PC-9 (cell line): ENCODE measurements around the gene INS.

Experiments used
- EZH2 ChIP-seq: fragments of 200-600 bp; sonication (generic); IDR thresholded peaks from 2 replicates; pipeline ENCODE4 v1.8.0; 2017; ENCODE audit warnings: antibody characterized with exemption, low read depth
- TF ChIP-seq, protein P1 (sequence below): fragments of 200-600 bp; sonication (generic); conservative IDR thresholded peaks from 2 replicates; pipeline ENCODE4 v1.6.1; 2017; ENCODE audit warnings: mixed run types, antibody characterized with exemption, mild to moderate bottlenecking, moderate library complexity

DNA sequence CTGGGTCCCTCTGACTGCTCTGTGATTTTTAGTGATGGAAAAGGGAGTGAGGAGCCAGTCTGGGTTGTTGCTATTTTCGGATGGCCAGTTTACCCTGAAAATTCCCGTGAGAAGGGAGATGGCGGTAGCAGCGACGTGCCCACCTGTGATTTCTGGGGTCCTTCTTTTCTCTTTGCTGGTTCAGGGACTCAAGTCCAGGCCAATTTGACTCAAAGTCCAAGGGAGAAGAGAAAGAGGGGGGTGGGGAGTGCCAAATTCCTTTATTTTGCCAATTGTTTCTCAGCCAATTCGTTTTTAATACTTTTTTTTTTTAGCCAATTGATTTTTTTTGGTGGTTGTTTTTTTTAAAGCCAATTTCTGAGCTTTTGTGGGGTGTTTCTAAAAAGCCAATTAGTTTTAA, 28.8 kb downstream of the INS start:
- TF ChIP-seq, protein P1, sequence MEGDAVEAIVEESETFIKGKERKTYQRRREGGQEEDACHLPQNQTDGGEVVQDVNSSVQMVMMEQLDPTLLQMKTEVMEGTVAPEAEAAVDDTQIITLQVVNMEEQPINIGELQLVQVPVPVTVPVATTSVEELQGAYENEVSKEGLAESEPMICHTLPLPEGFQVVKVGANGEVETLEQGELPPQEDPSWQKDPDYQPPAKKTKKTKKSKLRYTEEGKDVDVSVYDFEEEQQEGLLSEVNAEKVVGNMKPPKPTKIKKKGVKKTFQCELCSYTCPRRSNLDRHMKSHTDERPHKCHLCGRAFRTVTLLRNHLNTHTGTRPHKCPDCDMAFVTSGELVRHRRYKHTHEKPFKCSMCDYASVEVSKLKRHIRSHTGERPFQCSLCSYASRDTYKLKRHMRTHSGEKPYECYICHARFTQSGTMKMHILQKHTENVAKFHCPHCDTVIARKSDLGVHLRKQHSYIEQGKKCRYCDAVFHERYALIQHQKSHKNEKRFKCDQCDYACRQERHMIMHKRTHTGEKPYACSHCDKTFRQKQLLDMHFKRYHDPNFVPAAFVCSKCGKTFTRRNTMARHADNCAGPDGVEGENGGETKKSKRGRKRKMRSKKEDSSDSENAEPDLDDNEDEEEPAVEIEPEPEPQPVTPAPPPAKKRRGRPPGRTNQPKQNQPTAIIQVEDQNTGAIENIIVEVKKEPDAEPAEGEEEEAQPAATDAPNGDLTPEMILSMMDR: no peak
- no peak for TF ChIP-seq EZH2
